Epithelial cell of esophagus (primary cell): Measurements from ENCODE around the gene ARCN1.

ENCODE experiments used
- DNase-seq: peaks from one replicate; pipeline ENCODE4 v3.0.0; 2010; ENCODE audit warnings: low read depth
- H3K4me3 ChIP-seq: 2 replicates; pipeline ENCODE4 v1.5.1; 2011; ENCODE audit warnings: mild to moderate bottlenecking, low read length, control low read depth
- TF ChIP-seq, protein P1 (sequence below): IDR thresholded peaks from 2 replicates; pipeline ENCODE4 v1.5.1; 2011; ENCODE audit warnings: low read depth, mild to moderate bottlenecking, low read length, control low read depth, inconsistent platforms; ENCODE audit not compliant: insufficient read depth; ENCODE audit errors: missing control alignments

The ARCN1 gene

DNA sequence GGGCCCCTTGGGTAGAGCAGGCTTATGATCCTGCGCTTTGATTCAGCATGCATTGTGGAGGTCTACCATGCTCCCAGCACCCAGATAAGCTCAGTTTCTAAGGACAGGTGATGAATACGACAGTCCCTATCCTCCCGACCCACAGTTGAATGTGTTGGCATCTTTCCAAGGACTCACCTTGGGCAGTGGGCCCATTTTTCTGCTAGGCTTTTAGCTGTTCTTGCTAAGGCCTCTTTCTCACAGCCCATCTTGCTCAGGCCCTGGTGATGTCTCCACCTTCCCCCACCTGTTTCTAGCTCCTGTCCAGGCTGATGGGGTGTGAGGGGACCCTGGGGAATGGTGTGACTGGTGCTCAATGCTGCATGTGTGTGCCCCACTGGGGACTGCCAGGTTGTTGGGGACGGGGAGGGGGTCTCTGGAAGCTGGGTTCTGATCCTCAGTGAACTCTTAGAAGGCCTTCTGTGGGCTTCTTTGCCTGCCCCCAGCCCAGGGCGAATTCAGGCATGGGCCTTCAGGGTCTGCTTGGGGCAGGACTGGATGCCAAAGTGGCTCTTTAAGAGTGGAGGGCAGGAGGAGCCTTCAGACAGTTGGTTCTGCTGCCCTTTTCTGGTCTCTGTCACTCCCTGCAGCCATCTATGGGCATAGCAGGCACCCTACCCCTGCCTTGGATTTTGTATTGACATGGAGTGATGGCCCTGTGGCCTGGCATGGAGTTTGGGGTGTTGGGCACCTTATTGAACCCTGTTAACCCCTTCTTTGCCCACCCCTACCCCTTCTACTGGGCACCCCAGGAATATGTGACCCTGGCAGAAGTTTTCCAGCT is 68.3 kb downstream of the ARCN1 start:
- TF ChIP-seq, protein P1, sequence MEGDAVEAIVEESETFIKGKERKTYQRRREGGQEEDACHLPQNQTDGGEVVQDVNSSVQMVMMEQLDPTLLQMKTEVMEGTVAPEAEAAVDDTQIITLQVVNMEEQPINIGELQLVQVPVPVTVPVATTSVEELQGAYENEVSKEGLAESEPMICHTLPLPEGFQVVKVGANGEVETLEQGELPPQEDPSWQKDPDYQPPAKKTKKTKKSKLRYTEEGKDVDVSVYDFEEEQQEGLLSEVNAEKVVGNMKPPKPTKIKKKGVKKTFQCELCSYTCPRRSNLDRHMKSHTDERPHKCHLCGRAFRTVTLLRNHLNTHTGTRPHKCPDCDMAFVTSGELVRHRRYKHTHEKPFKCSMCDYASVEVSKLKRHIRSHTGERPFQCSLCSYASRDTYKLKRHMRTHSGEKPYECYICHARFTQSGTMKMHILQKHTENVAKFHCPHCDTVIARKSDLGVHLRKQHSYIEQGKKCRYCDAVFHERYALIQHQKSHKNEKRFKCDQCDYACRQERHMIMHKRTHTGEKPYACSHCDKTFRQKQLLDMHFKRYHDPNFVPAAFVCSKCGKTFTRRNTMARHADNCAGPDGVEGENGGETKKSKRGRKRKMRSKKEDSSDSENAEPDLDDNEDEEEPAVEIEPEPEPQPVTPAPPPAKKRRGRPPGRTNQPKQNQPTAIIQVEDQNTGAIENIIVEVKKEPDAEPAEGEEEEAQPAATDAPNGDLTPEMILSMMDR = peak; percentile 63
- H3K4me3 ChIP-seq = no peak overlapping the region
- DNase-seq = peak; percentile 37

GRCh38 chr11:118641397-118642019 is 69.3 kb downstream of the ARCN1 start:
- TF ChIP-seq, protein P1 = no peak
- H3K4me3 ChIP-seq = no peak overlapping the region
- DNase-seq = peak; percentile 81

DNA sequence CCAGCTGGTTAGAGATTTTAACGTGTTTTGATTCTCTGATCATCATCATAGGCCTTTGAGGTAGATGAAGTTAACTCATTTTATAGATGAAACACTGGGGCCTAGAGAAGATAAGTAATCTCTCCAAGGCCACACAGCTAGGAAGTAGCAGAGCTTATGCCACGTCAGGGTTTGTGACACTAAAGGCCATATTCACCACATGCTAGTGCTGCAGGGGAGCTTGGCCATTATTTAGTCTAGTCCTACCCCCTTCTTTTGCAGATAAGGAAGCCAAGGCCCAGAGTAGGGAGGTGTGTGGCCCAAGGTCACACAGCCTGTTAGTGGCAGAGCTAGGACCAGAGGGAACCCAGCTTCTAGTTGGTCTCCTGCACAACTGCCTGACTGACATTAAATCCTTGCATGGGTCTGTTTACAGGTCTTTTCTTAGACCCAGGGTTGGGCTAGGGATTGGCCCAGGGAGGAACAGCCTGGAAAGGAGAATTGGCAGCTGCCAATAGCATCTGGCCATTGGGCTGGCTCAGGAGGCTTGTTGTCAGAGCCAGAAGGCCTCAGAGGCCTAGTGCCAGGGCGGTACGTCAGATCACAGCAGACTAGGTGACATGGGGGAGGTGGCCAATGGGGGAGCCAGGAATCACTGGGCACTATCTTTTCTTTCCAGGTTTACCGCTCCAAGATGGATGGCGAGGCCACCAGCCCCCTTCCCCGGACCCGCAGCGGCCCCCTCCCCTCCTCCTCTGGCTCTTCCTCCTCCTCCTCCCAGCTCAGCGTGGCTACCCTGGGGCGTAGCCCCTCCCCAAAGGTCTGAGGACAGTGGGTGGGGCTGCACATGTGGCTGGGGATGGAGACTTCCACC is 71.2 kb downstream of the ARCN1 start:
- H3K4me3 ChIP-seq = no peak overlapping the region
- TF ChIP-seq, protein P1 = no peak
- no peak for DNase-seq

GRCh38 chr11:118643995-118644345 is 71.8 kb downstream of the ARCN1 start:
- TF ChIP-seq, protein P1 = no peak
- no peak for DNase-seq
- H3K4me3 ChIP-seq = no peak overlapping the region

GRCh38 chr11:118644496-118644895 is 72.3 kb downstream of the ARCN1 start:
- no peak for DNase-seq
- TF ChIP-seq, protein P1 = no peak
- H3K4me3 ChIP-seq = no peak overlapping the region

- TF ChIP-seq, protein P1 = no peak
- DNase-seq = no peak
- no peak overlapping the region for H3K4me3 ChIP-seq
Measured at GRCh38 chr11:118645066-118645715, 73.0 kb downstream of the ARCN1 start.
